SK-N-SH treated with all-trans-retinoic acid at 6 μM for 48 hours (cell line): Measurements from ENCODE around the gene PRRC2B.

Experiments
- ATAC-seq: fragments of 200-7000 bp; cut with Tn5 transposase; 3 replicates; pipeline ENCODE4 v1.9.1; 2020; ENCODE audit warnings: mild to moderate bottlenecking, moderate library complexity
- ARNTL ChIP-seq: fragments of 450-650 bp; formaldehyde crosslinking; IDR thresholded peaks from 2 replicates; pipeline ENCODE4 v1.5.0; 2020; ENCODE audit warnings: low read depth, mild to moderate bottlenecking, moderate library complexity, borderline replicate concordance
- BACH2 ChIP-seq: fragments of 250-450 bp; sonication (Bioruptor Pico); IDR thresholded peaks from 2 replicates; pipeline ENCODE4 v1.9.0; 2021; ENCODE audit warnings: mild to moderate bottlenecking, borderline replicate concordance
- CSDC2 ChIP-seq: fragments of 250-450 bp; sonication (Bioruptor Pico); IDR thresholded peaks from 2 replicates; pipeline ENCODE4 v1.5.0; 2020; ENCODE audit warnings: mild to moderate bottlenecking, moderate library complexity
- ESRRG ChIP-seq: fragments of 250-450 bp; sonication (Bioruptor Pico); IDR thresholded peaks from 2 replicates; pipeline ENCODE4 v1.6.1; 2021; ENCODE audit warnings: mild to moderate bottlenecking
- GLIS3 ChIP-seq: fragments of 250-450 bp; sonication (Bioruptor Pico); IDR thresholded peaks from 2 replicates; pipeline ENCODE4 v1.5.0; 2020; ENCODE audit warnings: mild to moderate bottlenecking, moderate library complexity
- OSR1 ChIP-seq: fragments of 250-450 bp; sonication (Bioruptor Pico); IDR thresholded peaks from 2 replicates; pipeline ENCODE4 v1.8.0; 2022; ENCODE audit warnings: moderate library complexity, mild to moderate bottlenecking, inconsistent platforms
- POU6F1 ChIP-seq: fragments of 250-450 bp; sonication (Bioruptor Pico); IDR thresholded peaks from 2 replicates; pipeline ENCODE4 v1.8.0; 2021; ENCODE audit warnings: low read depth, mild to moderate bottlenecking, moderate library complexity, borderline replicate concordance
- PPARA ChIP-seq: fragments of 250-450 bp; sonication (Bioruptor Pico); IDR thresholded peaks from 2 replicates; pipeline ENCODE4 v1.5.0; 2020; ENCODE audit warnings: mild to moderate bottlenecking, borderline replicate concordance
- RARB ChIP-seq: fragments of 250-450 bp; sonication (Bioruptor Pico); IDR thresholded peaks from 2 replicates; pipeline ENCODE4 v1.8.0; 2021; ENCODE audit warnings: mild to moderate bottlenecking, moderate library complexity
- SNAI2 ChIP-seq: fragments of 250-450 bp; sonication (Bioruptor Pico); IDR thresholded peaks from 2 replicates; pipeline ENCODE4 v1.5.0; 2020; ENCODE audit warnings: mild to moderate bottlenecking, moderate library complexity
- TCF4 ChIP-seq: fragments of 250-450 bp; sonication (Bioruptor Pico); IDR thresholded peaks from 2 replicates; pipeline ENCODE4 v1.8.0; 2021; ENCODE audit warnings: mild to moderate bottlenecking, moderate library complexity, borderline replicate concordance
- TOX ChIP-seq: fragments of 250-450 bp; sonication (Bioruptor Pico); IDR thresholded peaks from 2 replicates; pipeline ENCODE4 v1.8.0; 2021; ENCODE audit warnings: mild to moderate bottlenecking, moderate library complexity, borderline replicate concordance
- ZC3H10 ChIP-seq: fragments of 250-450 bp; sonication (Bioruptor Pico); IDR thresholded peaks from 2 replicates; pipeline ENCODE4 v1.5.1; 2021; ENCODE audit warnings: mild to moderate bottlenecking, moderate library complexity
- ZFP30 ChIP-seq: fragments of 450-650 bp; formaldehyde crosslinking; IDR thresholded peaks from 2 replicates; pipeline ENCODE4 v1.5.0; 2022; ENCODE audit warnings: mild to moderate bottlenecking, moderate library complexity
- ZNF565 ChIP-seq: fragments of 450-650 bp; formaldehyde crosslinking; conservative IDR thresholded peaks from 2 replicates; pipeline ENCODE4 v1.5.0; 2020; ENCODE audit warnings: low read depth, mild to moderate bottlenecking, moderate library complexity
- ZNF70 ChIP-seq: fragments of 450-650 bp; formaldehyde crosslinking; IDR thresholded peaks from 2 replicates; pipeline ENCODE4 v1.5.0; 2020; ENCODE audit warnings: mild to moderate bottlenecking, moderate library complexity
- ZNF8 ChIP-seq: fragments of 450-650 bp; formaldehyde crosslinking; IDR thresholded peaks from 2 replicates; pipeline ENCODE4 v1.5.0; 2020; ENCODE audit warnings: mild to moderate bottlenecking, moderate library complexity
- TF ChIP-seq, protein P1 (sequence below): fragments of 250-450 bp; sonication (Bioruptor Pico); IDR thresholded peaks from 2 replicates; pipeline ENCODE4 v1.5.1; 2020; ENCODE audit warnings: low read depth, mild to moderate bottlenecking, moderate library complexity
- TF ChIP-seq, protein P2 (sequence below): fragments of 250-450 bp; sonication (Bioruptor Pico); IDR thresholded peaks from 2 replicates; pipeline ENCODE4 v1.8.0; 2020; ENCODE audit warnings: mild to moderate bottlenecking, moderate library complexity, borderline replicate concordance
- TF ChIP-seq, protein P3 (sequence below): fragments of 250-450 bp; sonication (Bioruptor Pico); IDR thresholded peaks from 2 replicates; pipeline ENCODE4 v1.5.0; 2020; ENCODE audit warnings: mild to moderate bottlenecking, moderate library complexity
- TF ChIP-seq, protein P4 (sequence below): fragments of 250-450 bp; sonication (Bioruptor Pico); IDR thresholded peaks from 2 replicates; pipeline ENCODE4 v1.5.1; 2021; ENCODE audit warnings: mild to moderate bottlenecking, moderate library complexity

Gene PRRC2B

GRCh38 chr9:131480258-131480657 lies 86.4 kb downstream of the PRRC2B start:
- TF ChIP-seq ZNF70 (CRISPR knock-in tag) = no peak
- TF ChIP-seq ZFP30 (CRISPR knock-in tag) = no peak
- no peak for TF ChIP-seq RARB (CRISPR knock-in tag)
- TF ChIP-seq PPARA (CRISPR knock-in tag) = no peak
- TF ChIP-seq ARNTL = no peak
- no peak for TF ChIP-seq TCF4 (CRISPR knock-in tag)
- no peak for TF ChIP-seq POU6F1 (CRISPR knock-in tag)
- TF ChIP-seq ESRRG (CRISPR knock-in tag) = no peak
- TF ChIP-seq GLIS3 (CRISPR knock-in tag) = no peak
- no peak for TF ChIP-seq TOX
- TF ChIP-seq SNAI2 (CRISPR knock-in tag) = no peak
- TF ChIP-seq, protein P1, sequence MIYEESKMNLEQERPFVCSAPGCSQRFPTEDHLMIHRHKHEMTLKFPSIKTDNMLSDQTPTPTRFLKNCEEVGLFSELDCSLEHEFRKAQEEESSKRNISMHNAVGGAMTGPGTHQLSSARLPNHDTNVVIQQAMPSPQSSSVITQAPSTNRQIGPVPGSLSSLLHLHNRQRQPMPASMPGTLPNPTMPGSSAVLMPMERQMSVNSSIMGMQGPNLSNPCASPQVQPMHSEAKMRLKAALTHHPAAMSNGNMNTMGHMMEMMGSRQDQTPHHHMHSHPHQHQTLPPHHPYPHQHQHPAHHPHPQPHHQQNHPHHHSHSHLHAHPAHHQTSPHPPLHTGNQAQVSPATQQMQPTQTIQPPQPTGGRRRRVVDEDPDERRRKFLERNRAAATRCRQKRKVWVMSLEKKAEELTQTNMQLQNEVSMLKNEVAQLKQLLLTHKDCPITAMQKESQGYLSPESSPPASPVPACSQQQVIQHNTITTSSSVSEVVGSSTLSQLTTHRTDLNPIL (CRISPR knock-in tag) = no peak
- TF ChIP-seq ZC3H10 (CRISPR knock-in tag) = no peak
- no peak for TF ChIP-seq ZNF8 (CRISPR knock-in tag)
- TF ChIP-seq, protein P2, sequence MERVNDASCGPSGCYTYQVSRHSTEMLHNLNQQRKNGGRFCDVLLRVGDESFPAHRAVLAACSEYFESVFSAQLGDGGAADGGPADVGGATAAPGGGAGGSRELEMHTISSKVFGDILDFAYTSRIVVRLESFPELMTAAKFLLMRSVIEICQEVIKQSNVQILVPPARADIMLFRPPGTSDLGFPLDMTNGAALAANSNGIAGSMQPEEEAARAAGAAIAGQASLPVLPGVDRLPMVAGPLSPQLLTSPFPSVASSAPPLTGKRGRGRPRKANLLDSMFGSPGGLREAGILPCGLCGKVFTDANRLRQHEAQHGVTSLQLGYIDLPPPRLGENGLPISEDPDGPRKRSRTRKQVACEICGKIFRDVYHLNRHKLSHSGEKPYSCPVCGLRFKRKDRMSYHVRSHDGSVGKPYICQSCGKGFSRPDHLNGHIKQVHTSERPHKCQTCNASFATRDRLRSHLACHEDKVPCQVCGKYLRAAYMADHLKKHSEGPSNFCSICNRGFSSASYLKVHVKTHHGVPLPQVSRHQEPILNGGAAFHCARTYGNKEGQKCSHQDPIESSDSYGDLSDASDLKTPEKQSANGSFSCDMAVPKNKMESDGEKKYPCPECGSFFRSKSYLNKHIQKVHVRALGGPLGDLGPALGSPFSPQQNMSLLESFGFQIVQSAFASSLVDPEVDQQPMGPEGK (CRISPR knock-in tag) = no peak
- no peak for TF ChIP-seq ZNF565 (CRISPR knock-in tag)
- TF ChIP-seq CSDC2 (CRISPR knock-in tag) = no peak
- TF ChIP-seq BACH2 (CRISPR knock-in tag) = no peak
- TF ChIP-seq, protein P3, sequence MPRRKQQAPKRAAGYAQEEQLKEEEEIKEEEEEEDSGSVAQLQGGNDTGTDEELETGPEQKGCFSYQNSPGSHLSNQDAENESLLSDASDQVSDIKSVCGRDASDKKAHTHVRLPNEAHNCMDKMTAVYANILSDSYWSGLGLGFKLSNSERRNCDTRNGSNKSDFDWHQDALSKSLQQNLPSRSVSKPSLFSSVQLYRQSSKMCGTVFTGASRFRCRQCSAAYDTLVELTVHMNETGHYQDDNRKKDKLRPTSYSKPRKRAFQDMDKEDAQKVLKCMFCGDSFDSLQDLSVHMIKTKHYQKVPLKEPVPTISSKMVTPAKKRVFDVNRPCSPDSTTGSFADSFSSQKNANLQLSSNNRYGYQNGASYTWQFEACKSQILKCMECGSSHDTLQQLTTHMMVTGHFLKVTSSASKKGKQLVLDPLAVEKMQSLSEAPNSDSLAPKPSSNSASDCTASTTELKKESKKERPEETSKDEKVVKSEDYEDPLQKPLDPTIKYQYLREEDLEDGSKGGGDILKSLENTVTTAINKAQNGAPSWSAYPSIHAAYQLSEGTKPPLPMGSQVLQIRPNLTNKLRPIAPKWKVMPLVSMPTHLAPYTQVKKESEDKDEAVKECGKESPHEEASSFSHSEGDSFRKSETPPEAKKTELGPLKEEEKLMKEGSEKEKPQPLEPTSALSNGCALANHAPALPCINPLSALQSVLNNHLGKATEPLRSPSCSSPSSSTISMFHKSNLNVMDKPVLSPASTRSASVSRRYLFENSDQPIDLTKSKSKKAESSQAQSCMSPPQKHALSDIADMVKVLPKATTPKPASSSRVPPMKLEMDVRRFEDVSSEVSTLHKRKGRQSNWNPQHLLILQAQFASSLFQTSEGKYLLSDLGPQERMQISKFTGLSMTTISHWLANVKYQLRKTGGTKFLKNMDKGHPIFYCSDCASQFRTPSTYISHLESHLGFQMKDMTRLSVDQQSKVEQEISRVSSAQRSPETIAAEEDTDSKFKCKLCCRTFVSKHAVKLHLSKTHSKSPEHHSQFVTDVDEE (CRISPR knock-in tag) = no peak
- no peak for TF ChIP-seq OSR1
- no peak for ATAC-seq

GRCh38 chr9:131481441-131482342 lies 87.8 kb downstream of the PRRC2B start:
- TF ChIP-seq, protein P4, sequence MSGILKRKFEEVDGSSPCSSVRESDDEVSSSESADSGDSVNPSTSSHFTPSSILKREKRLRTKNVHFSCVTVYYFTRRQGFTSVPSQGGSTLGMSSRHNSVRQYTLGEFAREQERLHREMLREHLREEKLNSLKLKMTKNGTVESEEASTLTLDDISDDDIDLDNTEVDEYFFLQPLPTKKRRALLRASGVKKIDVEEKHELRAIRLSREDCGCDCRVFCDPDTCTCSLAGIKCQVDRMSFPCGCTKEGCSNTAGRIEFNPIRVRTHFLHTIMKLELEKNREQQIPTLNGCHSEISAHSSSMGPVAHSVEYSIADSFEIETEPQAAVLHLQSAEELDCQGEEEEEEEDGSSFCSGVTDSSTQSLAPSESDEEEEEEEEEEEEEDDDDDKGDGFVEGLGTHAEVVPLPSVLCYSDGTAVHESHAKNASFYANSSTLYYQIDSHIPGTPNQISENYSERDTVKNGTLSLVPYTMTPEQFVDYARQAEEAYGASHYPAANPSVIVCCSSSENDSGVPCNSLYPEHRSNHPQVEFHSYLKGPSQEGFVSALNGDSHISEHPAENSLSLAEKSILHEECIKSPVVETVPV (CRISPR knock-in tag) = no peak
- TF ChIP-seq BACH2 (CRISPR knock-in tag) (no peak), OSR1 (no peak), SNAI2 (CRISPR knock-in tag) (no peak), ZFP30 (CRISPR knock-in tag) (no peak), ZNF8 (CRISPR knock-in tag) (no peak), RARB (CRISPR knock-in tag) (no peak), GLIS3 (CRISPR knock-in tag) (no peak), ZNF565 (CRISPR knock-in tag) (no peak), ZNF70 (CRISPR knock-in tag) (no peak), TOX (no peak)
- TF ChIP-seq, protein P2 (CRISPR knock-in tag) = no peak
- TF ChIP-seq, all 23 proteins: peak for 0

More at GRCh38 chr9:131481441-131482342, 87.8 kb downstream of the PRRC2B start:
- no peak for ATAC-seq
